Measurements from ENCODE around the gene PLA2G2C.
"Not testable (repeated sequence)": the region's sequence is repeated elsewhere in the genome, so short reads cannot be mapped to it uniquely, and the experiment has no call there.

The PLA2G2C gene, protein sequence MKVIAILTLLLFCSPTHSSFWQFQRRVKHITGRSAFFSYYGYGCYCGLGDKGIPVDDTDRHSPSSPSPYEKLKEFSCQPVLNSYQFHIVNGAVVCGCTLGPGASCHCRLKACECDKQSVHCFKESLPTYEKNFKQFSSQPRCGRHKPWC

DNA sequence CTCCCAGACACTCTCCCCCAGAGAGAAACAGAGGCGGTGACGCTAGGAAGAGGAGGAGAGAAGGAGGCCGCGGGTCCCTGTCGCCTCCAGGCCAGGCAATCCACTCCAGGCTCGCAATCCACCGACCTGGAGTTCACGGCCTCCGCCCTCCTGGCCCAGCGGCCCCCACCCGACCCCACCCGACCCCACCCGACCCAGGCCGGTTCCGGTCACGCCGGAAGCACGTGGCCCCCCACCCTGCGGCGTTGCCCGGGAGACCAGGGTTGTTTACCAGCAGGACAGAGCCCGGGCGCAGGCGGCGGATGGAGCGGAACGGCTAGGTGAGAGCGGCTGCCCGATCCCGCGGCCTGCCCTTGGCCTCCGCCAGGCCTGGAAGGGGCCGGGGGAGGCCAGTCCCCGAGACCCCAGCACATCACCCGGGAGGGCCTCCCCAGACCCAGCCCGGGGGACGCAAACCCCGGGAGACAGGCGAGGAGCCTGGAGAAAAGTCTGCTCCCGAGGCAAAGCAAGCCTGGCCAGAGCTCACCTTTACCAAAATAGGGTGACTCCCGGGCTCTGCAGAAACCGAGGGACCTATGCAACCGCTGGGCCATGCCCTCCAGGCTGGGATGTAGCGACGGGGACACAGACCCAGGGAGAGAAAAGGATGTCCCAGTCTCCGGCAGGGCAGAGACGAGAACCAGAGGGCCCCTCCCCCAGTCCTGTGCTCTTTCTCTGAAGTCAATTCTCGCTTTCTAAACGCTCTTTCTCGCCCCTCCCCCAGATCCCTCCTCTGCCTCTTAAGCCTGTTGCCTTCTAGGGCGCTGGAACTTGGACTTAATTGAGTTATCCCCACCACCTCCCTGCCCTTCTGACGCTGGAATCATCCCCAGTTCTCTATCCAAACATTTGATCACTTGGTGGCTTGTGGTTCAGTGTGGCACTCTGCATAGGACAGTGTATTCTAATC, at the start of gene PLA2G2C, which contains the start of gene UBXN10:
PLA2G2C (minus strand) TSS at position 685 of the 949 bp plus-strand sequence. CDS start 9,155 bp downstream, outside the sequence.
UBXN10 (plus strand) TSS at position 263 of the 949 bp plus-strand sequence. CDS start 4,466 bp downstream, outside the sequence.
- peak; percentile 39 for DNase-seq (ENCODE audit: low read depth)

DNA sequence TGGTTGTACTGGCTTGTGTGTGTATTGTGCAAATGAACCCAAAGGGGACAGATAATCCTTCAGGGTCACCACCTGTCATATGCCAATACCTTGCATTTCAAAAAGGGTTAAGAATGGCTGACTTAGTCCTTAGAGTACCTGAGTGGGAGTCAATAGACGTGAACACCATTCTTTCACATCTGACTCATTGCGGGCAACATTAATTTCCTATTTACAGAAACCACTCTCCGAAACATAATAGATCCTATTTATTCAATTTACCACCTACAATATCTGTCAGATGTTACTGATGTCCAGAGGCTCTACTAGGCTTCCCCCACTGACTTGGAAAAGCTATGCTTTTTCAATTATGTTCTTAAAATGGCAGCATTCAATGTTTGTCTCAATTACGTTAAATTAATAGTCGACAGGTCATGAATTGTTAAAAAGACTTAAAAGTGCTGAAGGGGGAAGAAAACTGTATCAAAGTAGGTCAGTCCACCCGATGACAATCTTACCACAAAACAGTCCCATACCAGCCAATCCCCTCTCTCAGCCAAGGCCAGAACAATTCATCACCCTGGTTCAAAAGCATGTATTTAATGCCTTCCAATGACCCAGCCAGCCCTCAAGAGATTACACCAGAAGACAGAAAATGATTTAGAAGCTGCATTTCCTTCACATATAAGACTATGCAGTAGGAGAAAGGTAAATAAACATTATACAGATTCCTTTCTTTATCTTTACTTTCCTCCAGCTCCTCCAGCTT, 48.6 kb upstream of the PLA2G2C start:
- DNase-seq (ENCODE audit: low read depth) = no peak

GRCh38 chr1:20233866-20234265, 47.5 kb upstream of the PLA2G2C start:
- DNase-seq (ENCODE audit: low read depth) = no peak

GRCh38 chr1:20233394-20233793, 47.1 kb upstream of the PLA2G2C start:
- no peak for DNase-seq (ENCODE audit: low read depth)

DNA sequence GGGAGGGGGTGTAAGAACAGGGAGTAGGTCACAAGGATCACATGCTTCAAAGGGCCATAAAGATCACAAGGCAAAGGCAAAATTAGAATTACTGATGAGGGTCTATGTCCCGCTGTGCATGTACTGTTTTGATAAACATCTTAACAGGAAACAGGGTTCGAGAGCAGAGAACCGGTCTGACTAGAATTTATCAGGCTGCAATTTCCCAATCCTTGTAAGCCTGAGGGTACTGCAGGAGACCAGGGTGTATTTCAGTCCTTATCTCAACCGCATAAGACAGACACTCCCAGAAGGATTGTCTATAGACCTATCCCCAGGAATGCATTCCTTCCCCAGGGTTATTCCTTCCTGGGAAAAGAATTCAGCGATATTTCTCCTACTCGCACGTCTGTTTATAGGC, 46.2 kb upstream of the PLA2G2C start:
- not testable (repeated sequence) for DNase-seq (ENCODE audit: low read depth)

GRCh38 chr1:20229171-20229570, 42.9 kb upstream of the PLA2G2C start:
- no peak for DNase-seq (ENCODE audit: low read depth)

- no peak for DNase-seq (ENCODE audit: low read depth)
These were observed 42.1 kb upstream of the PLA2G2C start for GRCh38 chr1:20228314-20228825.

- DNase-seq (ENCODE audit: low read depth) = no peak
These were observed 41.4 kb upstream of the PLA2G2C start for GRCh38 chr1:20227704-20228103.

GRCh38 chr1:20224546-20224945, 38.2 kb upstream of the PLA2G2C start:
- DNase-seq (ENCODE audit: low read depth) = no peak

- DNase-seq (ENCODE audit: low read depth) = no peak
These were observed 37.5 kb upstream of the PLA2G2C start for GRCh38 chr1:20223551-20224419.

GRCh38 chr1:20223106-20223505, 36.8 kb upstream of the PLA2G2C start:
- DNase-seq (ENCODE audit: low read depth) = no peak

GRCh38 chr1:20220036-20220435, 33.7 kb upstream of the PLA2G2C start:
- DNase-seq (ENCODE audit: low read depth) = no peak

GRCh38 chr1:20219053-20219452, 32.7 kb upstream of the PLA2G2C start:
- DNase-seq (ENCODE audit: low read depth) = not testable (repeated sequence)

DNA sequence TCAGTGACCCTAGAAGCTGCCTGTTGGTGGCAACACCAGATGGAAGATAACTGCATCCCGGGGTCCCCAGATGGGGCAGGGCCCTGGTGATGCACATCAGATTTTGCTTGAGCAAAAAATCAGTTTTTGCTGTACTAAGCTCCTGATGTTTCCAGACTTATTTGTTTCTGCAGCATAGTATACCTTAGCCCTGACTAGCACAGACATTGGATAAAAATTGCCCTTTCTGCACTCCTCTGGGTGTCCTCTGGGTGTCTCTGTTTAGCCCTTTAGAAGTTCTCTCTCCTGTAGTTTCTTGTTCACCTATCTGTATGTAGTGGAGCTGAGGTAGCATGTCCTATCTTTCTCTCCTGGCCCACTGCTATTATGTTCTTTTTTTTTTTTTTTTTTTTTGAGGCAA, 30.3 kb upstream of the PLA2G2C start:
- no peak for DNase-seq (ENCODE audit: low read depth)

- no peak for DNase-seq (ENCODE audit: low read depth)
These were observed 29.4 kb upstream of the PLA2G2C start for GRCh38 chr1:20215716-20216115.

GRCh38 chr1:20212685-20213331, 26.5 kb upstream of the PLA2G2C start:
- peak; percentile 29 for DNase-seq (ENCODE audit: low read depth)

- no peak for DNase-seq (ENCODE audit: low read depth)
These were observed 25.9 kb upstream of the PLA2G2C start for GRCh38 chr1:20212085-20212684.

DNA sequence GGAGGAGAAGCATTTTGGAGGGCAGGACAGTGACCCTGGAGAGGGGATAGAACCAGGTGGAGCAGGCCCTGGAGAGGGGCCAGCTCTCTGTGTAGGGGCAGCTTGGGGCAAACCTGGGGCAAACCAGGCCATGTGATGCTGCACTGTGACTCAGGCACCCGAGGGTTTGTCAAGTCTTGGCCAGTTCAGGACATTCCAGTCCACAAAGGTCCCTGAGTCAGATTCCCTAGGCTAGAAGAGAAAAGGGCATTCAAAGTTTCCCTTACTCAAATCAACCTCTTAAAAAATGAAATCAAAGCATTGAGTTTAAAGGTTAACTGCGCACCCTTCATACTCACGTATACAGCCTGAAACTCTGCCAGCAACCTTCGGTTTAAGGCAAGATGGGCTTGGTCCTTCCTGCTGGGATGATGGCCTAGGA, 25.2 kb upstream of the PLA2G2C start:
- no peak for DNase-seq (ENCODE audit: low read depth)

DNA sequence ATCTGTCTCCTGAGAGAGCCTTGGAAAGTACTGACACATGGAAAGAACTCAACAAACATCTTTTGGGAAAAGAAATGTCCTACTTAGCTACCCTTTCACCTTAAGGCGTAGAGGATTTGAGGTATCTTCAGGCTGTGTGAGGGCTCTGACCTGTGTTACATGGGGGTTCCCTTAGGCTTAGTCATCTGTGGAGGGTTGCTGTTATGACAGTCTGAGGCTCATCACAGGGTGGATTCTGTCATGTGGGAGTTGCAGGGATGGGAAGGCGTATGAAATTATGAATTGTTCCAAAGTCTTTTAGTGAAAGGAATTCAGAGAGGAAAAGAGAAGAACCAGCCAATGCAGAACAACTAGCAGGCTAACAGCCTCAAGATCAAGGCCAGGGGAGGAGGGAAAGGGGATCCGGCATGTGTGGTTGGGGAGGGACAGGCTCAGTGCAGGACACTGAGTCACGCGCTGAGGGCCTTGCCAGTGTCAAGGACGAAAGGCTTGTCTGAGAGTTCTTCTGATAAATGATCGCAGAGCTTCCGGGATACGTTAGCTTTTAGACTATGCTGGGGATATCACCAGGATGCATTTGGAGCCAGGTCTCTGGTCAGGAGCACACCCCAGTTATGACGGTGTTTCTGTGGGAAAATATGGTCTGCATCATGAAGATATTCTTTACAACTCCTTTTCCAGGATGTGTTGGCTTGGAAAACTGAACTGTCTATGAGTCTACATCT, 24.6 kb upstream of the PLA2G2C start:
- no peak for DNase-seq (ENCODE audit: low read depth)

- no peak for DNase-seq (ENCODE audit: low read depth)
These were observed 23.2 kb upstream of the PLA2G2C start for GRCh38 chr1:20209471-20209870.
